GM20000 (cell line): ENCODE measurements around the gene ABAT.
"Not testable (repeated sequence)": the region's sequence is repeated elsewhere in the genome, so short reads cannot be mapped to it uniquely, and the experiment has no call there.

Experiments used
- DNase-seq: peaks from one replicate; pipeline ENCODE4 v3.0.0; 2012; ENCODE audit warnings: low spot score
- TF ChIP-seq, protein P1 (sequence below): IDR thresholded peaks from 2 replicates; pipeline ENCODE4 v1.5.1; 2012; ENCODE audit warnings: mild to moderate bottlenecking, control low read depth; ENCODE audit errors: extremely low read depth, missing control alignments

The ABAT gene

DNA sequence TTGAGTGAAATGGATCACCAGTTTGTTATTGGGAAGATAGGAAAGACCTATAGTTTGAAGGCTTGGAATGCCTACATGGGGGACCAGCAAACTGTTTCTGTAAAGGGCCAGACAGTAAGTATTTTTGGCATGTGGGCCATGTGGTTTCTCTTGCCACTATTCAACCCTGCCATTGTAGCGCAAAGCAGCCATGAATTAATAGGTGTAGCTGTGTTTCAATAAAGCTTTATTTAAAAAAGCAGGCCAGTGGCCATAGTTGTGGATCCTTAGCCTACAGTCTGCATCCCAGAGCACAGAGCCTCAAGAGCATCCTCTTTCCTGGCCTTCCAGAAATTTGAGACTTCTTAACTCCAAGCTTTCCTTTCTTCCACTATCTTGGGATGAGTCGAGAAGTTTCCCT, 29.3 kb downstream of the ABAT start:
- TF ChIP-seq, protein P1, sequence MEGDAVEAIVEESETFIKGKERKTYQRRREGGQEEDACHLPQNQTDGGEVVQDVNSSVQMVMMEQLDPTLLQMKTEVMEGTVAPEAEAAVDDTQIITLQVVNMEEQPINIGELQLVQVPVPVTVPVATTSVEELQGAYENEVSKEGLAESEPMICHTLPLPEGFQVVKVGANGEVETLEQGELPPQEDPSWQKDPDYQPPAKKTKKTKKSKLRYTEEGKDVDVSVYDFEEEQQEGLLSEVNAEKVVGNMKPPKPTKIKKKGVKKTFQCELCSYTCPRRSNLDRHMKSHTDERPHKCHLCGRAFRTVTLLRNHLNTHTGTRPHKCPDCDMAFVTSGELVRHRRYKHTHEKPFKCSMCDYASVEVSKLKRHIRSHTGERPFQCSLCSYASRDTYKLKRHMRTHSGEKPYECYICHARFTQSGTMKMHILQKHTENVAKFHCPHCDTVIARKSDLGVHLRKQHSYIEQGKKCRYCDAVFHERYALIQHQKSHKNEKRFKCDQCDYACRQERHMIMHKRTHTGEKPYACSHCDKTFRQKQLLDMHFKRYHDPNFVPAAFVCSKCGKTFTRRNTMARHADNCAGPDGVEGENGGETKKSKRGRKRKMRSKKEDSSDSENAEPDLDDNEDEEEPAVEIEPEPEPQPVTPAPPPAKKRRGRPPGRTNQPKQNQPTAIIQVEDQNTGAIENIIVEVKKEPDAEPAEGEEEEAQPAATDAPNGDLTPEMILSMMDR = no peak

DNA sequence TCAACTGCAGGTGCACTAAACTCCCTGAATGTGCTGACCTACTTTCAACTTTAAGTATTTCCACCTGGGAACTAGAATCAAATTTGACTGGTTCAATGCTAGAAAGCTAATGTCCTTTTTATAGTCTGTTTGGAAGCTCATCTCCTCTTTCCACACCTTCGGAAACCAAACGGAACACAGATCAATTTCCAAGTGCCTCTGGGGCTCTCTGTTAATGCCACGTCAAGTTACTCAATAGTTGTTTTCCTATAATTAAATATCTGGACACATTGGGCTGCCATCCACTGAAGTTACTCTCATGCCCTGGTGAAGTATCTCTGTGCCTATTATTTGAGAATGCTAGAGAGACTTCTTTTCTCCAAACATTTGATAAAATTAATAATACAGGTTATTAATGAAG, 29.7 kb downstream of the ABAT start:
- no peak for DNase-seq
- TF ChIP-seq, protein P1 = no peak

More for the DNA sequence above, 29.3 kb downstream of the ABAT start:
- no peak for DNase-seq

DNA sequence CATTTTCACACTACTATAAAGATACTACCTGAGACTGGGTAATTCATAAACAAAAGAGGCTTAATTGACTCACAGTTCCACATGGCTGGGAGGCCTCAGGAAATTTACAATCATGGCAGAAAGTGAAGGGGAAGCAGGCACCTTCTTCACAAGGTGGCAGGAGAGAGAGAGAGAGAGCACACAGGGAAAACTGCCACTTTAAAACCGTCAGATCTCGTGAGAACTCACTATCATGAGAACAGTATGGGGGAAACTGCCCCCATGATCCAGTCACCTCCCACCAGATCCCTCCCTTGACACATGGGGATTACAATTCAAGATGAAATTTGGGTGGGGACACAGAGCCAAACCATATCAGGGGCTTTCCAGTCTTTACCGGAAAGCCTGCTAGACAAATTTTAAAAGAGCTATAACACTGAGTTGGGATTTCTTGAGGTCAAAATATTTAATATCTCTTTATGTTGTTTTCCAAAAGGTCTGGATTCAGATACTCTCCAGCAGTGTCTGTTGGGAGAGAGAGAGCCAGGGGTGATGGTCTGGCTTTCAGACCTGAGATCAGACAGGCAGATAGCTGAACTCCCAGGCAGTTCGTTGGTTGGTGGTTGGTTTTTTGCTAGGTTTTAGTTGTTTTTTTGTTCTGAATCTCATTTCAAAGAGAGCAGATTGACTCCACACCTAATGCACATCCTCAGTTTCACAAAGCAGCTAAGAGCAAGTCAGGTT, 30.8 kb downstream of the ABAT start:
- not testable (repeated sequence) for DNase-seq

DNA sequence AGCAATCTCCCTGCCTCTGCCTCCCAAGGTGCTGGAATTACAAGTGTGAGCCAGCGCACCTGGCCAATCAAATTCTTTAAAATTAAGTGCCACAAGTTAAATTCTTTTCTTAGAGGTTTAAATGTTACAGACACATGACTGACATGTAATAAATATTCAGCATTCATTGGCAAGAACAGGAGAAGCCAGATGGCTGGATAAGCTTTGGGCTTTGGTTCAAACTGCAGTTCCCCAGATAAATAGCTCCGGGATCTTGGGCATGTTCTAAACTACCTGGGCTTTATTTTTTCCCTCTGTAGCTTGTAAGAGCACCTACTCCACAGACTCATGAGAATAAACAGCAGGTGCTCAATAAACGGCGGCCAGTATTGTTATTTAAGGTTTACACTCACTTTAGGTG, 34.1 kb downstream of the ABAT start:
- TF ChIP-seq, protein P1 = no peak
- DNase-seq = no peak

DNA sequence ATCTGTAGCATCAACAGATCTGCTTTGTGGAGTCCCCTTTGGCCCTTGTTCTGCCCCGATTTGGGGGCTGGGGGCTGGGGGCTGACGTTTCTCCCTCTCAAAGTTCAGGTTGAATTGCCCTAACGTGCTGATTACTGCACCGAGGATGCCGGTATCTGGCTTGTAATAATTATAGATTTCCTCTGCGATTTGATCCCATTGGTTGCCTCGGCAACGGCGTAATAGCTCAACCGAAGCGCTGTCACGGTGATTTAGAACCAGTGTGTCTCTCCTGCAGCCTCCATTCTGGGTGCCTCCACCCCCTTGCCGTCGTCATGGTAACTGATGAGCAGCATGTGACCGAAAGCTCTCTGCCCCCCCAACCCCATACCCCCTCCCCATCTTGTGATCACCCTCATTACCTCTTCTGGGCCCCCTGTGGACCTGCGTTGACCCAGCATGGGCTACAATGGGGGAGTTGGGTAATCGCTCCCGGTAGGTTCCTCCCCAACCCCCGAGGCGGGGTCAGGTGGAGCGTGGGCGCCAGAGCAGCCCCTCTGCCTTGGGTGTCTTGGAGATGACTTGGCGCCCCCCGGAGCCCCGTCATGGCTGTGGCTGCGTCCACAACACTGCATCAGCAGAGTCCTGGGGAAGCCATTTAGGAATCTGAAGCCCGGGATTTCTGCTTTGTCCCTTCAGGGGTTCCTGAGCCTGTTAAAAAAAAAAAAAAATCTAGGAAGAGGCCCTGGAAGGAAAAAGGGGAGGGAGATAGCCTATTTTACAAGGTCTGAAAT, 38.4 kb downstream of the ABAT start:
- DNase-seq = no peak
- TF ChIP-seq, protein P1 = no peak

DNA sequence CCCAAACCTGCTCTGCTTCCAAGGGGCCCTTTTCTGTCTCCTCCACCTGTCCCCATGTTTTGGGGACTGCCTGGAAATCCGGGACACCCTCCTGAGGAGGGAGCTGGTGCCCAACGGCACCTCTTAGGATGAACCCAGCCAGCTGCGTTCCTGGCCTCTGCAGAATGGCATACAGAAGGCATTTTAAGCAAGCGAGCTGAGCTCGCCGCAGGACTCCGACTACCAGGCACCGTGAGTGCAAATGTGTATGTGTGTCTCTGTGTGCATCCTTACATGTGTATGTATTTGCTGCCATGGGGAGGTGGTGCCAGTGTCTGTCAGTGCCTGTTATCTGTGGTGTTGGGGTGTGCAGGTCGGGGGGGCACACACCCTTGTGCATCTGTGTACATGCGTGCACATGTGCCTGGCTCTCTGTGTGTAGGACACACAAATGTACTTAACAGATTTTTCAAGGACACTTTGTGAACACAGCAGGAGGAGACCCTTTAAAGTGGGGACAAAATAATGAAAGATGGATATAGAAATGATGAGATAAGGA, 39.3 kb downstream of the ABAT start:
- TF ChIP-seq, protein P1 = no peak
- DNase-seq = no peak

DNA sequence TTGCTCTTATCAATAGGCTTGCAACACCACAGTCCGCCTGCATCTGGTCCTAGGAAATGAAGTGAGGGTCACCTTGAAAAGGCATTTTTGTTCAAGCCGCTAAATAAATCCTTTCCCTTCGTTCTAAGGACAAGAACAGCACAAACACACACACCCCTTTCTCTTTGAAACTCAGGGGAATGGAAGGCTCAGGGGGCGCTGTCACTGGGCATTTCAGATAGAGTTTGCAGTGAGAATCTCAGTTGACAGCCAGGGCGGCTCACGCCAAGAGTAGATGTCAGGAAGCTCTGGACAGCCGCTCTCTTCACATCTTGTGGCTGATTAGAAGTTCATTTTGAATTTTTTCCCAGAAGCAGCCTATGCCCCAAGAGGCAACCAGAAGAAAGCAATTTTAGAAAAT, 39.8 kb downstream of the ABAT start:
- DNase-seq = no peak
- TF ChIP-seq, protein P1 = no peak
